Hematopoietic multipotent progenitor cell treated with erythropoietin and hydrocortisone succinate and interleukin-3 and kit ligand, for 17 days (in vitro differentiated cells): ENCODE results near the gene NT5DC2.
"Not testable (repeated sequence)": the region's sequence is repeated elsewhere in the genome, so short reads cannot be mapped to it uniquely, and the experiment has no call there.

Experiments used
- DNase-seq: peaks from one replicate; pipeline ENCODE4 v3.0.0-alpha.2; 2015; ENCODE audit warnings: low spot score

Gene NT5DC2

GRCh38 chr3:52537165-52537620, 3.5 kb upstream of the NT5DC2 start:
- peak; percentile 46 for DNase-seq

- peak; percentile 95 for DNase-seq
Observed at GRCh38 chr3:52536369-52537164, 2.9 kb upstream of the NT5DC2 start, which contains the start of gene UQCC5. TSS of gene UQCC5 (plus strand) at chr3:52536605. CDS start at chr3:52536756, 151 bp downstream.

GRCh38 chr3:52536112-52536368, 2.4 kb upstream of the NT5DC2 start:
- no peak for DNase-seq

GRCh38 chr3:52535411-52536111, 1.9 kb upstream of the NT5DC2 start:
- DNase-seq = no peak

- DNase-seq = no peak
Observed at GRCh38 chr3:52534281-52535183, 875 bp upstream of the NT5DC2 start.

- no peak for DNase-seq
Observed at GRCh38 chr3:52532838-52533622, 627 bp downstream of the NT5DC2 start.

GRCh38 chr3:52532517-52532837, 1.2 kb downstream of the NT5DC2 start:
- DNase-seq = no peak

- no peak for DNase-seq
Observed at GRCh38 chr3:52531860-52532516, 1.7 kb downstream of the NT5DC2 start.

GRCh38 chr3:52530918-52531826, 2.5 kb downstream of the NT5DC2 start:
- DNase-seq = no peak

- DNase-seq = no peak
Observed at GRCh38 chr3:52529376-52530333, 4.0 kb downstream of the NT5DC2 start.

GRCh38 chr3:52528586-52529375, 4.9 kb downstream of the NT5DC2 start:
- DNase-seq = no peak

GRCh38 chr3:52527732-52528585, 5.7 kb downstream of the NT5DC2 start:
- DNase-seq = no peak

- DNase-seq = no peak
Observed at GRCh38 chr3:52527039-52527731, 6.5 kb downstream of the NT5DC2 start.

- DNase-seq = not testable (repeated sequence)
Observed at GRCh38 chr3:52526671-52527038, 7.0 kb downstream of the NT5DC2 start.

- DNase-seq = no peak
Observed at GRCh38 chr3:52525680-52526561, 7.7 kb downstream of the NT5DC2 start.
